HG03139 (cell line): ENCODE measurements around the gene C6orf62.
"Not testable (repeated sequence)": the region's sequence is repeated elsewhere in the genome, so short reads cannot be mapped to it uniquely, and the experiment has no call there.

Source experiments
- ATAC-seq: cut with Tn5 transposase; IDR thresholded peaks from one replicate; pipeline ENCODE4 v1.9.1; 2021; ENCODE audit not compliant: unreplicated experiment

The C6orf62 gene

DNA sequence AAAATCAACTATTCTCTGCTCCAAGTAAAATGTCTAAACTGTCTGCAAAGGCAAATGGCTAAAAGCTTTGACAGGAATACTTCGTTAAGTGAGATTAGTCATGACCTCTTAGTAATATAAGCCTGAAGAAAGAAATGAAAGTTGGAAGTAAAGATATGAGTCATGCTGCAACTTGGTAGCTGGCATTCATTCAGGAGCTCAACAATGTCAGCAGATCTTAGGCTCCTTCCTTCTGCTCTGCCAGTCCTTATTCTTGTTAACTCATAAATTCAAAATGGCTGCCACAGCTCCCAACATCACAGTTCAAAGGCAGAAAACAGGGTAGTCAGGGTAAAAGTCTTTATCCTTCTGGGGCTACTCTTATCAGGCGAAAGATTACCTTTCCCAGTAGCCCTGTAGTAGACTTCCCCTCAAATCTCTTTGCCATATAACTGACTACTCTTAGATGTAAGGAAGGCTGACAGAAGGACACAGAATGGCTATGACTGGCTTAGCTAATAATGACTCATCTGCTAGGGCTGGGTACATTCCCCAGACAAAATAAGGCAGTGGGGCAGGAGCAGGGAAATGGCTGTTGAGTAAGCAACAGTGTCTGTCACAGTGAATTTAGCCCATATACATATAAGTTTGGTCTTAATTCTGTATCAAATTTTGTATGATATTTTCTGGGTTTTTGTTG lies 24.4 kb upstream of the C6orf62 start:
- peak; percentile 73 for ATAC-seq

DNA sequence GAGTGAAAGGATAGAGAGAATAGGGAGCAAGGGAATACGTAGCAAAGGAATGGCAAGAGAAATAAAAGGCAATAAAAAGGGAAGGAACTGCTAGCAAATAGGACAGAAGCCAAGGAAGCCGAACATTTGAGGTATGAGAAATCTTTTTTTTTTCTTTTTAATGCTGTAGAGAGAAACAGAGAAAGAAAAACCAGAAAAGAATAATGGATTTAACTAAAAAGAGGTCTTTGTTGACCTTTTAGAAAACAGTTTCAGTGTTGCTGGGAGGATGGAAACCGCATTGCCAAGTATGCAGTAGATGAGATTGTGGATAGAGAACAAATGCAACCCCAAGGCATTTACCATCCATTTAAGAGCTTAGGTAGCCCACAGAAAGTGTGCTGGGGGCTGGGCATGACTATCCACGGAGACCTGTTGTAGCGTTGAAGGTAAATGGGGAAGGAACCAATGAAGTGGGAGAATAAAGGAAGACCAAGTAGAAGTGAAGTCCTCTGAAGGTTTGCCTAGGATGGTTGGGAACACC lies 23.3 kb upstream of the C6orf62 start:
- ATAC-seq, result no peak

DNA sequence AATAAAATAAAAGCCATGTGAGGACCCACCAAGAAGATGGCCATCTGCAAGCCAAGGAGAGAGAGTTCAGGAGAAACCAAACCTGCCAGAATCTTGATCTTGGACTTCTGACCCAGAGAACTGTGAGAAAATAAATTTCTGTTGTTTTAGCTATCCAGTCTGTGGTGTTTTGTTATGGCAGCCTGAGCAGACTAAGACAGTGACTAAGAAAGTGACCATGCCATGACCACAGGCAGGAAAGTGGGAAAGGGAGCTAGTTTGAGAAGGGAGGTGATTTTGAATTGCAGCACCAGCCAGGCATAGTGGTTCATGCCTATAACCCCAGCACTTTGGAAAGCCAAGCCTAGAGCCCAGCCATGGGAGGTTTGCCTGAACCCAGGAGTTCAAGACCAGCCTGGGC lies 21.9 kb upstream of the C6orf62 start:
- no peak for ATAC-seq

DNA sequence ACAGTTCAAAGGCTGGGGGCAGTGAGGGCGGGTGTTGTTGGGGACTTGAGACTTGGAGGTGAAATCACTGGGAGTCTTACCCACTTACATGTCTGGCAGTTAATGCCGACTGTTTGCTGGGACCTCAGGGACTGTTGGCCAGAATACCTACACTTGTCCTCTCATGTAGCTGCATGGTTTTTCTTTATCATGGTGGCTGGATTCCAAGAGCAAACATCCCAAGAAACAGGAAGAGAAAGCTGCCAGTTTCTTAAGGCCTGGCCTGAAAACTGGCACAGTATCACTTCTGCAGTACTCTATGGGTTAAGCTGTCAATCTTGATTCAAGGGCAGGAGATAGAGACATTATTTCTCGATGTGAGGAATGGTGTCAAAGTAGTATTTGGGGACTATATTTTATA lies 19.8 kb upstream of the C6orf62 start:
- no peak for ATAC-seq

DNA sequence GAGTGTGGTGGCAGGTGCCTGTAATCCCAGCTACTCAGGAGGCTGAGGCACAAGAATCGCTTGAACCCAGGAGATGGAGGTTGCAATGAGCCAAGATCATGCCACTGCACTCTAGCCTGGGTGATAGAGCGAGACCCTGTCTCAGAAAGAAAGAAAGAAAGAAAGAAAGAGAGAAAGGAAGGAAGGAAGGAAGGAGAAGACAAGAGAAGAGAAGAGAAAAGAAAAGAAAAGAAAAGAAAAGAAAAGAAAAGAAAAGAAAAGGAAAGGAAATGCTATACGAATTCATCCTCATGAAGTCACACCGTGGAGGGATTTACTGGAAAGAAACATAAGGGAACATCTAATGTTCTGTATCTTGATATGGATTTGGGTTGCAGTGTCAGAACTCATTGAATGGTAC lies 15.8 kb upstream of the C6orf62 start:
- not testable (repeated sequence) for ATAC-seq

DNA sequence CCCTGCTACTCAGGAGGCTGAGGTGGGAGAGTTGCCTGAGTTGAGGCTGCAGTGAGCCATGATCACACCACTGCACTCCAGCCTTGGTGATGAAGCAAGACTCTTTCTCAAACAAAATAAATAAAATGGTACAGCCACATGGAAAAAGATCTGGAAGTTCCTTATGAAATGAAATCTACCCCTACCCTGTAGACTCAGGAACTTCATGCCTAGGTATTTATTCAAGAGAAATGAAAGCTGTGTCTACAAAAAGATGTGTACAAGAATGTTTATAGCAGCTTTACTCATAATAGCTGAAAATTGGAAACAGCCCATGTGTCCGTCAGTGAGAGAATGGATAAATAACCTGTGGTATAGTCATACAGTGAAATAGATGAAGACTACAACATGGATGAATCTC lies 15.2 kb upstream of the C6orf62 start:
- no peak for ATAC-seq

DNA sequence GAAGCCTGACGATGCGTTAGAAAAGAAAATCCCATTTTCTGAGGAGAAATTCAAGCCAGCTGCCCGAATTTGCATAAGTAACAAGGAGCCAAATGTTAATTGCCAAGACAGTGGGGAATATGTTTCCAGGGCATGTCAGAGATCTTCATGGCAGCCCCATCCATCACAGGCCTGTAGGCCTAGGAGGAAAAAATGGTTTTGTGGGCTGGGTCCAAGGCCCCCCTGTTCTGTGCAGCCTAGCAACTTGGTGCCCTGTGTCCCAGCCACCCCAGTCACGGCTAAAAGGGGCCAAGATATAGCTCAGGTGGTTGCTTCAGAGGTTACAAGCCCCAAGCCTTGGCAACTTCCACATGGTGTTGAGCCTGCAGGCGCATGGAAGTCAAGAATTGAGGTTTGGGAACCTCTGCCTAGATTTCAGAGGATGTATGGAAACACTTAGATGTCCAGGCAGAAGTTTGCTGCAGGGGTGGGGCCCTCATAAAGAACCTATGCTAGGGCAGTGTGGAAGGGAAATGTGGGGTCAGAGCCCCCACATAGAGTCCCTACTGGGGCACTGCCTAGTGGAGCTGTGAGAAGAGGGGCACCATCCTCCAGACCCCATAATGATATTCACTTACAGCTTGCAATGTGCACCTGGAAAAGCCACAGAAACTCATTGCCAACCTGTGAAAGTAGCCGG lies 12.6 kb upstream of the C6orf62 start:
- ATAC-seq, result not testable (repeated sequence)

DNA sequence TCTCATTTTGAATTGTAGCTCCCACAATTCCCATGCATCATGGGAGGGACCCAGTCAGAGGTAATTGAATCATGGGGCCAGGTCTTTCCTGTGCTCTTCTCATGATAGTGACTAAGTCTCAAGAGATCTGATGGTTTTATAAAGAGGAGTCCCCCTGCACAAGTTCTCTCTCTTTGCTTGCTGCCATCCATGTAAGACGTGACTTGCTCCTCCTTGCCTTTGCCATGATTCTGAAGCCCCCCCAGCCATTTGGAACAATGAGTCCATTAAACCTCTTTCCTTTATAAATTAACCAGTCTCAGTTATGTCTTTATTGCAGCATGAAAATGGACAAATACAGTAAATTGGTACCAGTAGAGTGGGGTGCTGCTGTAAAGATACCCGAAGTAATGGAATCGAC lies 11.7 kb upstream of the C6orf62 start:
- not testable (repeated sequence) for ATAC-seq

DNA sequence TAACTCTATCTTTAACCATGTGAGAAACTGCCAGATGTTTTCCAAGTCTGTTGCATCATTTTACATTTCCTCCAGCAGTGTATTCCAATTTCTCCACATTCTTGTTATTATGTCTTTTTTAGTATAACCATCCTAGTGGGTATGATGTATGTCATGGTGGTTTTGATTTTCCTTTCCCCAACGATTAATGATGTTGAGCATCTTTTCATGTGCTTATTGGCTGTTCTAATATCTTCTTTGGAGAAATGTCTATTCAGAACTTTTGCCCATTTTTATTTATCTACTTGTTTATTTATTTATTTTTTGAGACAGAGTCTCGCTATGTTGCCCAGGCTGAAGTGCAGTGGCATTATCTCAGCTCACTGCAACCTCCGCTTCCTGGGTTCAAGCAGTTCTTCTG lies 4.3 kb upstream of the C6orf62 start:
- ATAC-seq, result no peak

DNA sequence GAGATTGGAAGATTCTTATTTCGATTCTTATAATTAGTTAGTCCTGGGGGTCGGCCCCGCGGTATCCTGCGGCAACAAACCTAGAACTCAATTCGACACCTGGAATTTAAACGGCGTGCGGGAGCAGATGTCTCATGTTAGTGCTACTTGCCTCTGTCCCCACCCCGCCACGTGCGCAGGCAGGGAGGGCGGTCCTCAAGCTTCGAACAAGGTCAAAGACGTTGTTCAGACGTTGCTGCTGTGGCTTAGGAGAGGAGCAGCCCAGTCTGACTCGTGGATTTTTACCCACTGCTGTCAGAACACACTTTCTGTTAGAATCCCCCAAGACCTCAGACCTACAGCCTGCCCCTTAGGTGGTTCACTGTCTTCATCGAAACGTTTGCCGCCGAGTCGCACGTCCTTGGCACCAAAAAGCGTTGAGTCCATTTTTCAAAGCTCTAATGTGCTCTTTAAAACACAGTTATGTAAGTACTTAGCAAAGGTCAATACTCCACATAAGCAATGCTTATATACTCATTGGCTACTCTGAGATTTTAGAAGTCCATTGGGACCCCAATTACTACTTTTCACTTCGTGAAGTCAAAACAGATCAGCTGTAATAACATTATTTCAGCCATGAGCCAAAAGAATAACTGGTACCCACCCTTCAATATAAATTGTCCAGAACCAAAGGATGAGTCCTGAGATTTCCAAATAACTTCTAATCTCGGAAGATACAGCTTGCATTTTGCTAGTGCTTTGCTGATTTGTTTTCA lies 2.7 kb upstream of the C6orf62 start:
- ATAC-seq, result peak; percentile 41

DNA sequence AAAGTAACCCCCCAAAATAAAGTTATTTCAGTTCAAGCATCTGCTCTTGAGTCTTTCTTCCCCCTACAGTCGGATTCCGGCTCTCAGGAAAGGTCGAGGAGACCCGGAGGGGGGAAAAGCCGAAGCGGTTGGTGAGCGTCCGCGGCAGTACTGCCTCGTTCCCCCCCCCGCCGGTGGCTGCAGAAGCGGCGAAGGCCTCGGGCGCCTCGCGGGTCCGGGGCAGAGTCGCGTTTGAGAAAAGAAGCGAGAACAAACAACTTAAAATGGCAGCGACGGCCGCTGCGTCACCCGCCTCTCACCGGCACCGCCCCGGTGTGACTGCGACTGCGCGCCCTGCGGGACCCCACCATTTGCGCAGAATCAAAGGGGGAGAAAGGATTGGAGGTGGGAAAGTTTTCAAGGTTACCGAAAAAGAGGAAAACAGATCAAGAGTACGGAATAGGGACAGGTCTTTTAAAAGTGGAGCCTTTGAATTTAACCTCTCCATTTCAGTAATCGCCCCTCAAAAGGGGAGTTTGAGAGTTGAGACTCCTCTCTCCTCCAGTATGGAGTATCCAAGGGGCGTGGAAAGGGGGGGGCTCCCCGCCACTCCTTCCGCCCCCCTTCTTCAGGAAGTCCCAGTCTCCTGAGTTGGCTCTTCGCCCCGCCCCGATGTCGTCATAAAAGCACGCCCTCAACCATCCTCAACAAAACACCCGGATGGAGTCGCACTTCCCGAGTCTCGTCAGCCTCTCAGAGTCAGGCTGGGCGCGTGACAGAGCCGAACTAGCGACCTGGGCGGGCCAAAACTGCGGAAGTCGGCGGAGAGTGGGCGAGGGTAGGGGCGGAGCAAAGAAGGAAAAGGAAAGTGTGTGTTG lies 1.9 kb upstream of the C6orf62 start:
- peak; percentile 87 for ATAC-seq

DNA sequence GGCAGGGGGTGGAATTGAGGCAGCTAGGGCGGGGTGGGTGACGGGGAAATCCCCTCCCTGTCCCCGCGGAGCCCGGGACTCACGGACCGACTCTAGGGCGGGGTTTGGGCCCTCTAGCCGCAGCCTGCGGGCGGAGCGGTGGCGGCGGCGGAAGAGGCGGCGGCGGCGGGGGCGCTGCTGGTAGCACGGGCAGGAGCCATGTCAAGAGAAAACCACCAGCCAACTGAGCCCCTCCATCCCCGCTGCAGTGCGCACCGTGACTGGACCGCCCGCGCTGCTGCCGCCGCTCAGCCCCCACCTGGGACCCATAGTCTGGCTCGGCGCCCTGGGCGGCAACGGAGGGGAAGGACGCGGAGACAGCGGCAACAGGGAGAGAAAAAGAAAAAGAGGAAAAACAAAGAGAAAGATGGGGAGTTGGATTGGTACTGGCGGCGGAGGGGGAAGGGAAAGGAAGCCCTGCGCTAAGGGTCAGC lies 1.2 kb upstream of the C6orf62 start:
- no peak for ATAC-seq

DNA sequence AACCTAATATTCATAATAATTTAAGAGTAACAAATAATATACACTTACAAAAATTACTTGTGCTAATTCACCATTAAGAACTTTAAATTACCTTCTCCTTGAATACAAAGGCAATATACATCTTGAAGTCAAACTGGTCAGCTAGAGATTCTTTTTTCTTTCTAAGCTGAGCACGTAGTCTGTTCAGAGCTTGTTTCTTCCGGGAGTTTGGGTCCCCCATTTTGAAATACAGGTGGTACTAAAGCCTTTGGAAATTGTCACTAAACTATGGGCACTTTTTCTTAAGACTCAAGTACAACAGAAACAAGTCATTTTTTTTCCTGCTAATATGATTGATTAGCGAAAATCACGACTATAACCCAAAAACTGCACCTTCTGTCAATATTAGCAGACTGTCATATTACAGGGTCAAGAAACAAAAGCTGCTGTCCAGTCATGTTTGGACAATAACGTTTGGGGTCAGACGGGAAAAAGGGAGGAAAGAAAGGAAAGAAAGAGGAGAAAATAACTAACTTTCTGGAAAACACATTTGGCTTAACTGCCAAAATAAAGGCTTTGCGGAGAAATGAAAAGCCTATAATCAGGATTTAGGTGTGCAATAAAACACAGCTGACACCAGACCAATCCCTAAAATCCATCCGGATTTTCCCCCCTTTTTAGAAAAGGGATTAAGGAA lies 367 bp downstream of the C6orf62 start:
- no peak for ATAC-seq

DNA sequence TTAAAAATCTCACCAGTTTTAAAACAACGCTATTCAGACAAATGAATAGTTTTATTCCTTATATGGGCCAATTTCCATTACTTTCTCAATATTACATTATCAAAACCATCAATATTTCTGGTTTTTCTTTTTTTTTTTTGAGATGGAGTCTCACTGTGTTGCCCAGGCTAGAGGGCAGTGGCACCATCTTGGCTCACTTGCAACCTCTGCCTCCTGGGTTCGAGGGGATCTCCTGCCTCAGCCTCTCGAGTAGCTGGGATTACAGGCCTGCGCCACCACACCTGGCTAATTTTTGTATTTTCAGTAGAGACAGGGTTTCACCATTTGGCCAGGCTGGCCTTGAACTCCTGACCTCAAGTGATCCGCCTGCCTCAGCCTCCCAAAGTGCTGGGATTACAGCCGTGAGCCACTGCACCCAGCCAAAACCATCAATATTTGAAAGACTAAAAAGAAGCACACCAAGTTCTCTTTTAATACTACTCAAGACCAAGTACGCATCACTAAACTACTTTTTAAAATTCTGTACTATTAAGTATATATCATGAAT lies 2.3 kb downstream of the C6orf62 start:
- ATAC-seq, result not testable (repeated sequence)

DNA sequence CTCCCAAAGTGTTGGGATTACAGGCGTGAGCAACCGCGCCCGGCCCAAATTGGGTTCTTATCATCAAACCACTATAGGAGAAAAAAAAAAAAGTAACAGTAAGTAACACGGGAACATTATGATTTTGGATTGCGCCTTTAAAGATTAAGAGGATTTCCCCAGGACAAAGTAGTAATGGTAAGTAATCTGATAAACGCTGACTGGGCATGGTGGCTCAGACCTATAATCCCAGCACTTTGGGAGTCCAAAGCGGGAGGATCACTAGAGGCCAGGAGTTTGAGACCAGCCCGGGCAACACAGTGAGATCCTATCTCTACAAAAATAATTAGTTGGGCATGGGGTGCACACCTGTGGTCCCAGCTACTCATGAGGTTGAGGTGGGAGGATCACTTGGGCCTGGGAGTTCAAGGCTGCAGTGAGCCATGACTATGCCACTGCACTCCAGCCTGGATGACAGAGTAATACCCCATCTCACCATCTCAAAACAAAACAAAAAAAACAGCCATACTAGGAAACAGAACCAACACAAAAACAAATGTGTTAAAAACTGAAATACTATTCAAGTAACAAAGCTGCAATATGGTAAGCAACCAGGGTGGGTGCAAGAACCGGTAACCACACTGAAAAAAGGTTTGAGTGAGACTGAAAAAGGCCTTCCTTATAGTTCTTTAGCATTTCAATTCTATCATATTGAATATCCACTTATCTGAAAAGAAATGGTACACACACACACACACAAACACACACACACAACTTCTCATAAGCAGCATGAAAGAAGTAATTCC lies 8.2 kb downstream of the C6orf62 start:
- no peak for ATAC-seq

DNA sequence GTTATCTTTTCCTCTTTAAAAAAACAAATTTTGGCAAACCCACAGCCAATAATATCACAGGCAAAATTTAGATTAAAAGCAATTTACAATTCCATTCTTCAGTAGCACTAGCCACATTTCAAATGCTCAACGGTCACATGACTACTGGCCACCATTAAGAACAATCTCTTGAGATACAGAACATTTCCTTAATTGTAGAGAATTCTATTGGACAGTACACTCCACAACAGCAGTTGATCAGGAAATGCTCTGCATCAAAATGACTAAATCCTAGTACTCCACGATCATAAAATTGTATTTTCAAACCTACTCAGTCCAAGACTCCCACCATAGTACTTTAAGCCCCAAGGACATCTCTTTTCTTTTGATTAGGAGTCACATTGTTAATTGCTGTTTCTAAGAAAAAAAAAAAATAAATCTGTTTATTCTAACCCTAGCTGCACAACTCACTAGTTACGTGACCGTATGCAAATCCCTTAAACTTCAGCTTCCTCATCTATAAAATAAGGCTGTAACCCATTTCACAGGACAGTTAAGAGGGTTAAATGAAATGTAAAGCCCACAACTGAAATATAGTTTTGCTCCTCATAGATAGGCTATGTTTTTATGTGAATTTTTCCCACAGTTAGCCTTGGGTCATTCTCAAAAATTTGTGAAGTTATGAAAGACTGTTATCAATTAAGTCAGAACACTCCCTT lies 9.8 kb downstream of the C6orf62 start:
- ATAC-seq, result no peak

DNA sequence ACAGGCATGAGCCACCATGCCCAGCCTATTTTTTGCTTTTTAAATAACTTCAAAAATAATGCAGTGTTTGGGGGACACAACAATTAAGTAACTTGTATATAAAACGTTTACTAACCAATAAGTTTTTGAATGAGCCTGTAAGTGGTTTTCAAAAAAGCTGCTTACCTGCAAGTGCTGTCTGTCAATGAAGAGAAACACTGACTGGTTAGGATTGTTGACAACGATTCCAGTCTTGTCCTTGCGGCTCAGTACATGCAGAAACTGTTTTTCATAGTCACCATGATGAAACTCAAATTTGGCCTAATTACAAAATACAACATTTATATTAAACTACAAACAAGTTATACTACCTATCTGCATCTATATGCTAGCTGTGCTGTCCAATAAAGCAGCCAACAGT lies 10.3 kb downstream of the C6orf62 start:
- no peak for ATAC-seq

DNA sequence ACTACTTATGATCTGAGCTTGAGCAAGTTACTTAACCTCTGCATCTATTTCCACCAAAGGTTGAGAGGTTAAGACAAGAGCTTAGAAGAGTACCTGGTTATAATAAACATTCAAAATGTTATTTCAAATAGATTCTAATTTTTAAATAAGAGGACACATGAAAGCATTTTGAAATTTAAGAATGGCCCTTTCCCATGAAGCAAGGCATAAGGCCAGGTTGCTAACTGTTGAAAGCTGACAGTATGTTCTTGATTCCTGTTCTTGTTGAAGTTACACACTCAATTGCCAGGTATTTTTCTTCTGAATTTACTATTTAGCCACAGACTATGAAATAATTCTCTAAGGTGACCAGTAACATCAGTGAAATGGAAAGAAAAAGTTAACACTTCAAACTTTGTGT lies 14.5 kb downstream of the C6orf62 start:
- no peak for ATAC-seq
